ENCODE results near the gene MOB3B. TPM values are rescaled to one million over a fixed set of nuclear protein-coding genes. Genes with fewer than 3 reads are reported as not detected.

Gene MOB3B
- polyA plus RNA-seq, 1 of the 3 experiments (the other 2 are of a cell fraction), result 0.90 TPM

DNA sequence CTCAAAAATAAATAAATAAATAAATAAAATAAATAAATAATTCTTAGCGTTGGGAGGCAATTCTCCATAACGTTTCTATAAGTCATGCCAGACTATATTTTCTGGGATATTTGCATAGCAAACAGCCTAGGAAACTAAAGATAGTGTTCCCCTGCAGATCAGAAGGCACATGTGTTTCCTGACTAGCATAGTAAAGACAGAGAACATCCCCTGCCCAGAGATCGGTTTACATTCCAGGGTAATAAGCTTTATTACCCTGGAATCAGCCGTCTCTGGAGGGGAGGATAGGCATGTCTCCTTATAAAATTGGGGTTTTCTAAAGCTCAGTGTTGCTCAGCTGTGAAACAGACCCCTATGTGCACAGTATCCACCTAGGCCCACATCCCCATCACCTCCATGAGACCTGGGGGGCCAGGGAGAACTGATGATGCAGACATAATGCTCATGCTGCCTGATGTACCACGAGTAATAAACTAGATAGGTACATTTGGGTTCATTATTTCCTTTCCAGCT is 42.4 kb downstream of the MOB3B start:
- no peaks in the 10 kb centered on the region for H3K79me2 ChIP-seq (ENCODE audit: insufficient read depth)
- H3K4me1 ChIP-seq (ENCODE audit: control insufficient read depth in 1 of 2, insufficient read depth in 2 of 2, low read depth in 1 of 2, low read length in 1 of 2), result no peaks in the 10 kb centered on the region; a peak in 1 of 4 replicates
- no peak overlapping the region for H2AFZ ChIP-seq (ENCODE audit: low read depth)
- no peaks in the 10 kb centered on the region for H4K20me1 ChIP-seq (ENCODE audit: insufficient read depth)
- WGBS (ENCODE audit: low lambda C conversion rate), result 83% methylated on average over 4 of the region's 5 CpGs
- H3K9me3 ChIP-seq, result no peaks in the 10 kb centered on the region
- CTCF ChIA-PET, result no interaction called here
- peaks cover 4% of the 10 kb centered on the region for H3F3A ChIP-seq (replicated peaks; ENCODE audit: insufficient read depth)
- POLR2A ChIA-PET, result no interaction called here
- no peak overlapping the region for H3K27ac ChIP-seq (ENCODE audit: low read depth in 2 of 2, low read length in 1 of 2)
- H3K4me2 ChIP-seq, result no peak overlapping the region
- no peaks in the 10 kb centered on the region for H3K27me3 ChIP-seq (ENCODE audit: insufficient read depth)
- no peak overlapping the region for H3K4me3 ChIP-seq (ENCODE audit: low read depth in 2 of 2, low read length in 1 of 2)
- no peak overlapping the region for H3K9ac ChIP-seq
- no peaks in the 10 kb centered on the region for H3K36me3 ChIP-seq (replicated peaks in 1 of 2; ENCODE audit: control insufficient read depth in 1 of 2, insufficient read depth in 2 of 2, low read length in 1 of 2)
- TF ChIP-seq CHD2 (IDR thresholded peaks at IDR 0.05; ENCODE audit: low read length, partially characterized antibody) (no peak), EP300 (IDR thresholded peaks at IDR 0.05; ENCODE audit: borderline replicate concordance in 1 of 2, low read depth in 1 of 2, low read length in 1 of 2) (no peak), FOXJ3 (CRISPR knock-in tag; IDR thresholded peaks at IDR 0.05) (no peak), MEF2A (IDR thresholded peaks at IDR 0.05; ENCODE audit: borderline replicate concordance, low read depth) (no peak), RFX5 (IDR thresholded peaks at IDR 0.05; ENCODE audit: low read length) (no peak), FOSL2 (IDR thresholded peaks at IDR 0.05; ENCODE audit: borderline replicate concordance, low read depth) (no peak), ZBTB33 (IDR thresholded peaks at IDR 0.05; ENCODE audit: borderline replicate concordance, low read depth) (no peak), SMC3 (IDR thresholded peaks at IDR 0.05; ENCODE audit: low read depth, low read length) (no peak)
- TF ChIP-seq, protein P1, sequence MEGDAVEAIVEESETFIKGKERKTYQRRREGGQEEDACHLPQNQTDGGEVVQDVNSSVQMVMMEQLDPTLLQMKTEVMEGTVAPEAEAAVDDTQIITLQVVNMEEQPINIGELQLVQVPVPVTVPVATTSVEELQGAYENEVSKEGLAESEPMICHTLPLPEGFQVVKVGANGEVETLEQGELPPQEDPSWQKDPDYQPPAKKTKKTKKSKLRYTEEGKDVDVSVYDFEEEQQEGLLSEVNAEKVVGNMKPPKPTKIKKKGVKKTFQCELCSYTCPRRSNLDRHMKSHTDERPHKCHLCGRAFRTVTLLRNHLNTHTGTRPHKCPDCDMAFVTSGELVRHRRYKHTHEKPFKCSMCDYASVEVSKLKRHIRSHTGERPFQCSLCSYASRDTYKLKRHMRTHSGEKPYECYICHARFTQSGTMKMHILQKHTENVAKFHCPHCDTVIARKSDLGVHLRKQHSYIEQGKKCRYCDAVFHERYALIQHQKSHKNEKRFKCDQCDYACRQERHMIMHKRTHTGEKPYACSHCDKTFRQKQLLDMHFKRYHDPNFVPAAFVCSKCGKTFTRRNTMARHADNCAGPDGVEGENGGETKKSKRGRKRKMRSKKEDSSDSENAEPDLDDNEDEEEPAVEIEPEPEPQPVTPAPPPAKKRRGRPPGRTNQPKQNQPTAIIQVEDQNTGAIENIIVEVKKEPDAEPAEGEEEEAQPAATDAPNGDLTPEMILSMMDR (IDR thresholded peaks at IDR 0.05), result no peak
- TF ChIP-seq, protein P2, sequence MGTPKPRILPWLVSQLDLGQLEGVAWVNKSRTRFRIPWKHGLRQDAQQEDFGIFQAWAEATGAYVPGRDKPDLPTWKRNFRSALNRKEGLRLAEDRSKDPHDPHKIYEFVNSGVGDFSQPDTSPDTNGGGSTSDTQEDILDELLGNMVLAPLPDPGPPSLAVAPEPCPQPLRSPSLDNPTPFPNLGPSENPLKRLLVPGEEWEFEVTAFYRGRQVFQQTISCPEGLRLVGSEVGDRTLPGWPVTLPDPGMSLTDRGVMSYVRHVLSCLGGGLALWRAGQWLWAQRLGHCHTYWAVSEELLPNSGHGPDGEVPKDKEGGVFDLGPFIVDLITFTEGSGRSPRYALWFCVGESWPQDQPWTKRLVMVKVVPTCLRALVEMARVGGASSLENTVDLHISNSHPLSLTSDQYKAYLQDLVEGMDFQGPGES (IDR thresholded peaks at IDR 0.05; ENCODE audit: low read depth, low read length), result no peak
- H3K9me2 ChIP-seq, result no peaks in the 10 kb centered on the region
- no peak for DNase-seq

- H3K79me2 ChIP-seq (ENCODE audit: insufficient read depth), result no peaks in the 10 kb centered on the region
- no peak for DNase-seq
- no peaks in the 10 kb centered on the region for H3K9me3 ChIP-seq
- no peaks in the 10 kb centered on the region for H3F3A ChIP-seq (replicated peaks; ENCODE audit: insufficient read depth)
- H3K27ac ChIP-seq (ENCODE audit: low read depth in 2 of 2, low read length in 1 of 2), result no peak overlapping the region
- H3K9ac ChIP-seq, result no peak overlapping the region
- no peaks in the 10 kb centered on the region for H3K36me3 ChIP-seq (replicated peaks in 1 of 2; ENCODE audit: control insufficient read depth in 1 of 2, insufficient read depth in 2 of 2, low read length in 1 of 2)
- H3K4me2 ChIP-seq, result no peak overlapping the region
- no peak overlapping the region for H3K4me3 ChIP-seq (ENCODE audit: low read depth in 2 of 2, low read length in 1 of 2)
- no peak overlapping the region for H2AFZ ChIP-seq (ENCODE audit: low read depth)
- H3K4me1 ChIP-seq (ENCODE audit: control insufficient read depth in 1 of 2, insufficient read depth in 2 of 2, low read depth in 1 of 2, low read length in 1 of 2), result no peaks in the 10 kb centered on the region; a peak in 1 of 4 replicates
- H4K20me1 ChIP-seq (ENCODE audit: insufficient read depth), result no peaks in the 10 kb centered on the region
- H3K27me3 ChIP-seq (ENCODE audit: insufficient read depth), result no peaks in the 10 kb centered on the region
- ChIA-PET POLR2A (no interaction called here), CTCF (interaction anchor here (1.0 to 1.4 kb wide), 2 partner anchors 44 to 153 kb away, joined by 3 read pairs; partner anchors contain the start of gene MOB3B)
- 81% methylated on average over 1 of the region's 1 CpG for WGBS (ENCODE audit: low lambda C conversion rate)
- H3K9me2 ChIP-seq, result no peaks in the 10 kb centered on the region
- TF ChIP-seq, protein P1 (IDR thresholded peaks at IDR 0.05), result no peak
- TF ChIP-seq MAX (IDR thresholded peaks at IDR 0.05; ENCODE audit: low read depth) (no peak), TCF12 (IDR thresholded peaks at IDR 0.05) (no peak), FOSL2 (IDR thresholded peaks at IDR 0.05; ENCODE audit: borderline replicate concordance, low read depth) (no peak), PBX3 (IDR thresholded peaks at IDR 0.05) (no peak), MEF2A (IDR thresholded peaks at IDR 0.05; ENCODE audit: borderline replicate concordance, low read depth) (no peak), RFX5 (IDR thresholded peaks at IDR 0.05; ENCODE audit: low read length) (no peak), NFIC (IDR thresholded peaks at IDR 0.05; ENCODE audit: borderline replicate concordance) (no peak), TAF1 (IDR thresholded peaks at IDR 0.05; ENCODE audit: borderline replicate concordance, low read depth, low read length) (no peak), EZH2phosphoT487 (IDR thresholded peaks at IDR 0.05; ENCODE audit: borderline replicate concordance, low read depth) (no peak), JUND (IDR thresholded peaks at IDR 0.05) (no peak), GATA2 (CRISPR knock-in tag; IDR thresholded peaks at IDR 0.05) (no peak), YY1 (IDR thresholded peaks at IDR 0.05; ENCODE audit: low read depth) (no peak)
These were observed 44.5 kb downstream of the MOB3B start for GRCh38 chr9:27485158-27485557.
